ENCODE data around the gene KPNA1.

Gene KPNA1

GRCh38 chr3:122538956-122539490 lies 24.3 kb upstream of the KPNA1 start:
- TF ChIP-seq, protein P1, sequence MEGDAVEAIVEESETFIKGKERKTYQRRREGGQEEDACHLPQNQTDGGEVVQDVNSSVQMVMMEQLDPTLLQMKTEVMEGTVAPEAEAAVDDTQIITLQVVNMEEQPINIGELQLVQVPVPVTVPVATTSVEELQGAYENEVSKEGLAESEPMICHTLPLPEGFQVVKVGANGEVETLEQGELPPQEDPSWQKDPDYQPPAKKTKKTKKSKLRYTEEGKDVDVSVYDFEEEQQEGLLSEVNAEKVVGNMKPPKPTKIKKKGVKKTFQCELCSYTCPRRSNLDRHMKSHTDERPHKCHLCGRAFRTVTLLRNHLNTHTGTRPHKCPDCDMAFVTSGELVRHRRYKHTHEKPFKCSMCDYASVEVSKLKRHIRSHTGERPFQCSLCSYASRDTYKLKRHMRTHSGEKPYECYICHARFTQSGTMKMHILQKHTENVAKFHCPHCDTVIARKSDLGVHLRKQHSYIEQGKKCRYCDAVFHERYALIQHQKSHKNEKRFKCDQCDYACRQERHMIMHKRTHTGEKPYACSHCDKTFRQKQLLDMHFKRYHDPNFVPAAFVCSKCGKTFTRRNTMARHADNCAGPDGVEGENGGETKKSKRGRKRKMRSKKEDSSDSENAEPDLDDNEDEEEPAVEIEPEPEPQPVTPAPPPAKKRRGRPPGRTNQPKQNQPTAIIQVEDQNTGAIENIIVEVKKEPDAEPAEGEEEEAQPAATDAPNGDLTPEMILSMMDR (IDR thresholded peaks at IDR 0.05; ENCODE audit: low read depth, low read length): no peak

DNA sequence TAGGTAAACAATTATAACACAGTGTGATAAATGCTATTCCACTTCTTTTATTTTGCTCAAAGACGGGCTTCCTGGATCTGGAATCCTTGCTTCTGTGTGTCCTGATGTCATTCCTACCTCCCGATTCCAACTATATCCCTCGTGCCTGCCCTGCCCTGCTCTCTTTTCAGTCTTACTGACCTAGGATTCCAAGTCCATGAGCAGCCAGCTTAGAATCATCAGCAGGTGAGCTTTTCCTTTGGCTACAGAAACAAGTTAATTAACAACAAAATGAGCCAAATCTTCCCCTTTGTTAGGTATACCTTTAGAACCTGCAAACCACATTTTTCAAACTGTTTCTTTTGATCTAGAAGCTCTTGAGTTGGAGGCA lies 21.9 kb upstream of the KPNA1 start:
- TF ChIP-seq, protein P1 (IDR thresholded peaks at IDR 0.05; ENCODE audit: low read depth, low read length): no peak

More at GRCh38 chr3:122538956-122539490, 24.3 kb upstream of the KPNA1 start:
- no peak overlapping the region for H3K4me3 ChIP-seq (ENCODE audit: low read depth, low read length)

DNA sequence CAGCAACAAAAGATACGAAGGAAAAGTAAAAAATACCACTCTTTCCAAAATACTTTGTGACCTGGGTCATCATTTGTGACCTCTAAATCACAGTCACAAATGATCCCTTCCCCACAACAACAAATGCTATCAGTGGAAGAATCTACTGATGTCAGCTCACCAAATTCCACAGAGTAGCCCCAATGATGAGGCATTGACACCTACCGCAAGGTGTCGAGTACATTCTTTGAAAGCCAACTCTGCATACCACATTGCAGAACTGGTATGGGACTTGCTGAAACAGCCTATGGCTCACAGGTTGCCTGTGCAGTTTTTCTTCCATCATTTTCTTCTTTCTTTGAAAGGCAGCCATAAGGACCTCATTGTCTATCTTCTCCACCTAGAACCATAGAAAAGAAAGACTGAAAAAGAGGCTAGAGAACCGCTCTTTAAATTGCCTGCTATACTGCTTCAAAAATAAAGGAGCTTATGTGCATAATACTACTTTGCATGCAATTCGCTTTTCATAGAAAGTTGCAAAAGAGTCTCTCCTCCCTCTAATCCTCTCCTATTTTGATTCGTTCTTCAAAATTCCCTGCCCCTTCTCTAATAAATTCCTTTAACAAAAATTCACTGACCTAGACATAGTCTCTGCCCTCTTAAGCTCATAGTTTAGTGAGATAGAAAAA lies 21.4 kb upstream of the KPNA1 start:
- no peak overlapping the region for H3K4me3 ChIP-seq (ENCODE audit: low read depth, low read length)
- TF ChIP-seq, protein P1 (IDR thresholded peaks at IDR 0.05; ENCODE audit: low read depth, low read length): no peak

More for the DNA sequence above, 21.9 kb upstream of the KPNA1 start:
- H3K4me3 ChIP-seq (ENCODE audit: low read depth, low read length): no peak overlapping the region

DNA sequence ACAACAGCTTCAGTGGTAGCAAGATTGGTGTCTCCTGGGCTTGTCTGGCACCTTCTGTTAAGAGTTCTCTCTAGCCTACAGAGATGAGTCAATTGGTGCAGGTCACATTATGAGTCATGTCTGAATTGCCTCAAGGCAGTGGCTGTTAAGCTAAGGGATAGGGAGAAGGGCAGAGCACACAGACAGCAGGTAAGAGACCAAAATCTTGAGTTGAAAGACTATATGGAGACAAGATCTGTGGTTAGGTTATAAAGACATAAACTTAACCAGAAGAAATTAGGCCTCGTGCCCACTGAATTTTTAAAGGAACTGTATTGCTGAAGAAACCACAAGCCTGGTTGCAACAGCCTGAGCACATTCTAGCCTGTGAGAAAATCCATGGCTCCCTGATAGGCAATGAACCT lies 19.2 kb upstream of the KPNA1 start:
- TF ChIP-seq, protein P1 (IDR thresholded peaks at IDR 0.05; ENCODE audit: low read depth, low read length): no peak
- no peak overlapping the region for H3K4me3 ChIP-seq (ENCODE audit: low read depth, low read length)

DNA sequence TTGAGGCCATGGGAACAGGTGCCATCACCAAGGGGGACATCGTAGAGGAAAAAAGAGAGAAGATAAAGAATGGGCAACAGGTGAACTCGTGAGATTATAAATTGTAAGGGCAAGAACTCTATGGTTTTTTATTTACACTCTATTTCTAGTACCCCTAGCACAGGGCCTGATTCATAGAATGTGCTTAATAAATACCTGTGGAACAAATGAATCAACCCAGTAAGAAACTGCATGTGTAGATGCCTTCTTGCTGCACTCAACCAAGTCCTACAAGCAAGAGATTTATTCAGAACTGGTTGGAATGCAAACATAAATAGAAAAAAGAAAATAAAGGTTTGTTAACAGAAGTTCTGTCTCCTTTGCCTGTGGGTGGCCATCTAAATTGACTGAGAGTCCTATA lies 18.7 kb upstream of the KPNA1 start:
- TF ChIP-seq, protein P1 (IDR thresholded peaks at IDR 0.05; ENCODE audit: low read depth, low read length): no peak

DNA sequence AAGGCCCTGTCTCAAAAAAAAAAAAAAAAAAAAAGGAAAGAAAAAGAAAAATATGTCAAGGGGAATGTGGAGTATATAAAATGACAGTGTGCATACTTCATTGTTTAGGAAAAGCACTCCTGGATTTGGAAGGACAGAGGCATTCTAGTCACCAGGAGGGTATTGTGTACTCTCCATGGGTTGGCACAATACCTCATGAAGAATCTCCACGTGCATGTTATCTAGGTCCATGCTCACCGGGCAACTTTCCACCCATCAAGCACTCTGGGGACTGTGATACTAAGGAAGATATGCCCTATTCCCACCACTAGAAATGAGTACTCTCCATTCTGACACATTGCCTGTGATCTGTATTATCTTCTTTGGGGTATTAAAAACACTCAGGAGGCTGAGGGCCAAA lies 15.4 kb upstream of the KPNA1 start:
- TF ChIP-seq, protein P1 (IDR thresholded peaks at IDR 0.05; ENCODE audit: low read depth, low read length): no peak
- H3K4me3 ChIP-seq (ENCODE audit: low read depth, low read length): no peak overlapping the region

More for the DNA sequence above, 18.7 kb upstream of the KPNA1 start:
- H3K4me3 ChIP-seq (ENCODE audit: low read depth, low read length): no peak overlapping the region

DNA sequence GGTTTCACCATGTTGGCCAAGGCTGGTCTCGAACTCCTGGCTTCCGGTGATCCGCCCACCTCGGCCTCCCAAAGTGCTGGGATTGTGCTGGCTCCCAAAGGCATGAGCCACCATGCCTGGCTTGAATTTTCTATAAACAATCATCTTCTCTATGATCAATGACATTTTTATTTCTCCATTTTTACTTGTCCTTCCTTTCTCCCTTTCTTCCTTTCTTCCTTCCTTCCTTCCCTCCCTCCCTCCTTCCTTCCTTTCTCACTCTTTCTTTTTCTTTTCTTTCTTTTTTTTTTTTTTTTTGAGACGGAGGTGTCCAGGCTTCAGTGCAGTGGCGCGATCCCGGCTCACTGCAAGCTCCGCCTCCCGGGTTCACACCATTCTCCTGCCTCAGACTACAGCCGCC lies 8.6 kb upstream of the KPNA1 start:
- H3K4me3 ChIP-seq (ENCODE audit: low read depth, low read length): no peak overlapping the region
- TF ChIP-seq, protein P1 (IDR thresholded peaks at IDR 0.05; ENCODE audit: low read depth, low read length): no peak

Data from WI38 (cell line).